ENCODE measurements around the gene MEGF10. TPM values are rescaled to one million over a fixed set of nuclear protein-coding genes. Genes with fewer than 3 reads are reported as not detected.

The MEGF10 gene
- polyA plus RNA-seq, 1 donor from 2014 or later, result 0.05 TPM

GRCh38 chr5:127342364-127342763 lies 51.8 kb downstream of the MEGF10 start:
- H3K27ac ChIP-seq (ENCODE audit: low read length), result no peak overlapping the region

GRCh38 chr5:127343313-127343712 lies 52.7 kb downstream of the MEGF10 start:
- no peak overlapping the region for H3K27ac ChIP-seq (ENCODE audit: low read length)
- no peak overlapping the region for H3K9ac ChIP-seq (ENCODE audit: low read length)
- H3F3A ChIP-seq (ENCODE audit: insufficient read depth, low read length, poor library complexity, severe bottlenecking), result no peaks in the 10 kb centered on the region
- H3K4me3 ChIP-seq (ENCODE audit: low read length), result no peak overlapping the region
- H3K4me2 ChIP-seq (ENCODE audit: low read length), result no peak overlapping the region
- H3K27me3 ChIP-seq (ENCODE audit: insufficient read depth, low read depth, low read length), result no peaks in the 10 kb centered on the region
- TF ChIP-seq RAD21 (conservative IDR thresholded peaks at IDR 0.05), result no peak
- no peak overlapping the region for H2AFZ ChIP-seq (ENCODE audit: low read depth, low read length)
- H3K79me2 ChIP-seq (replicated peaks; ENCODE audit: insufficient read depth, low read length), result no peaks in the 10 kb centered on the region
- no peaks in the 10 kb centered on the region for H3K36me3 ChIP-seq (ENCODE audit: insufficient read depth, low read length)
- no peaks in the 10 kb centered on the region for H3K9me2 ChIP-seq (ENCODE audit: insufficient read depth, low read length)
- H4K20me1 ChIP-seq (ENCODE audit: insufficient read depth), result no peaks in the 10 kb centered on the region
- H3K9me3 ChIP-seq (ENCODE audit: low read length), result no peaks in the 10 kb centered on the region

More at GRCh38 chr5:127342364-127342763, 51.8 kb downstream of the MEGF10 start:
- no peaks in the 10 kb centered on the region for H3K79me2 ChIP-seq (replicated peaks; ENCODE audit: insufficient read depth, low read length)
- H3K9me2 ChIP-seq (ENCODE audit: insufficient read depth, low read length), result no peaks in the 10 kb centered on the region
- H3K9me3 ChIP-seq (ENCODE audit: low read length), result no peaks in the 10 kb centered on the region
- no peaks in the 10 kb centered on the region for H4K20me1 ChIP-seq (ENCODE audit: insufficient read depth)
- no peak for TF ChIP-seq REST (IDR thresholded peaks at IDR 0.05; ENCODE audit: borderline replicate concordance)
- TF ChIP-seq TAF1 (IDR thresholded peaks at IDR 0.05; ENCODE audit: low read depth), result no peak
- TF ChIP-seq RAD21 (conservative IDR thresholded peaks at IDR 0.05), result no peak
- TF ChIP-seq EZH2 (IDR thresholded peaks at IDR 0.05; ENCODE audit: borderline replicate concordance, insufficient read depth, low read length, poor library complexity, severe bottlenecking), result no peak
- TF ChIP-seq MXI1 (conservative IDR thresholded peaks at IDR 0.05; ENCODE audit: poor library complexity, severe bottlenecking), result no peak
- TF ChIP-seq SMC3 (conservative IDR thresholded peaks at IDR 0.05; ENCODE audit: poor library complexity), result no peak
- no peak for TF ChIP-seq CTCF (IDR thresholded peaks at IDR 0.05; ENCODE audit: poor library complexity, severe bottlenecking)
- no peak for TF ChIP-seq EP300 (conservative IDR thresholded peaks at IDR 0.05; ENCODE audit: poor library complexity, severe bottlenecking)
- no peak for TF ChIP-seq POLR2AphosphoS5 (IDR thresholded peaks at IDR 0.05)
- H3K4me3 ChIP-seq (ENCODE audit: low read length), result no peak overlapping the region
- no peaks in the 10 kb centered on the region for H3F3A ChIP-seq (ENCODE audit: insufficient read depth, low read length, poor library complexity, severe bottlenecking)
- no peaks in the 10 kb centered on the region for H3K36me3 ChIP-seq (ENCODE audit: insufficient read depth, low read length)
- no peak overlapping the region for H2AFZ ChIP-seq (ENCODE audit: low read depth, low read length)
- no peak overlapping the region for H3K9ac ChIP-seq (ENCODE audit: low read length)
- no peak overlapping the region for H3K4me2 ChIP-seq (ENCODE audit: low read length)
- no peaks in the 10 kb centered on the region for H3K27me3 ChIP-seq (ENCODE audit: insufficient read depth, low read depth, low read length)

GRCh38 chr5:127343866-127344265 lies 53.3 kb downstream of the MEGF10 start:
- H3K27ac ChIP-seq (ENCODE audit: low read length), result no peak overlapping the region
- H4K20me1 ChIP-seq (ENCODE audit: insufficient read depth), result no peaks in the 10 kb centered on the region
- H3K9me2 ChIP-seq (ENCODE audit: insufficient read depth, low read length), result no peaks in the 10 kb centered on the region
- H3K4me2 ChIP-seq (ENCODE audit: low read length), result no peak overlapping the region
- H3K4me3 ChIP-seq (ENCODE audit: low read length), result no peak overlapping the region
- H2AFZ ChIP-seq (ENCODE audit: low read depth, low read length), result no peak overlapping the region
- H3K9ac ChIP-seq (ENCODE audit: low read length), result no peak overlapping the region
- H3K36me3 ChIP-seq (ENCODE audit: insufficient read depth, low read length), result no peaks in the 10 kb centered on the region
- no peaks in the 10 kb centered on the region for H3K9me3 ChIP-seq (ENCODE audit: low read length)
- no peaks in the 10 kb centered on the region for H3F3A ChIP-seq (ENCODE audit: insufficient read depth, low read length, poor library complexity, severe bottlenecking)
- no peaks in the 10 kb centered on the region for H3K79me2 ChIP-seq (replicated peaks; ENCODE audit: insufficient read depth, low read length)
- H3K27me3 ChIP-seq (ENCODE audit: insufficient read depth, low read depth, low read length), result no peaks in the 10 kb centered on the region
- TF ChIP-seq EZH2 (IDR thresholded peaks at IDR 0.05; ENCODE audit: borderline replicate concordance, insufficient read depth, low read length, poor library complexity, severe bottlenecking) (no peak), SMC3 (conservative IDR thresholded peaks at IDR 0.05; ENCODE audit: poor library complexity) (no peak), CTCF (IDR thresholded peaks at IDR 0.05; ENCODE audit: poor library complexity, severe bottlenecking) (no peak)

Data from neural cell (in vitro differentiated cells).